Measurements from ENCODE around the gene IRS2.

Gene IRS2

GRCh38 chr13:109802936-109803335, 16.6 kb upstream of the IRS2 start:
- no peak for DNase-seq

GRCh38 chr13:109795011-109795410, 8.6 kb upstream of the IRS2 start:
- DNase-seq, result no peak

GRCh38 chr13:109794095-109794494, 7.7 kb upstream of the IRS2 start:
- DNase-seq, result no peak

GRCh38 chr13:109792416-109793059, 6.2 kb upstream of the IRS2 start:
- DNase-seq, result no peak

GRCh38 chr13:109790942-109791605, 4.7 kb upstream of the IRS2 start:
- DNase-seq, result peak; percentile 62

- DNase-seq, result peak; percentile 55
Measured at GRCh38 chr13:109790086-109790485, 3.7 kb upstream of the IRS2 start.

GRCh38 chr13:109789262-109789661, 2.9 kb upstream of the IRS2 start:
- no peak for DNase-seq

- DNase-seq, result no peak
Measured at GRCh38 chr13:109788372-109789111, 2.2 kb upstream of the IRS2 start.

- DNase-seq, result peak; percentile 58
Measured at GRCh38 chr13:109787135-109787954, 962 bp upstream of the IRS2 start.

- no peak for DNase-seq
Measured at GRCh38 chr13:109785892-109786450, 412 bp downstream of the IRS2 start.

GRCh38 chr13:109785141-109785891, 1.1 kb downstream of the IRS2 start:
- DNase-seq, result peak; percentile 65

GRCh38 chr13:109784590-109785140, 1.7 kb downstream of the IRS2 start:
- DNase-seq, result peak; percentile 75

GRCh38 chr13:109783815-109784589, 2.4 kb downstream of the IRS2 start:
- no peak for DNase-seq

GRCh38 chr13:109783447-109783814, 3.0 kb downstream of the IRS2 start:
- no peak for DNase-seq

- no peak for DNase-seq
Measured at GRCh38 chr13:109782823-109783431, 3.5 kb downstream of the IRS2 start.

GRCh38 chr13:109782066-109782822, 4.1 kb downstream of the IRS2 start:
- no peak for DNase-seq

- no peak for DNase-seq
Measured at GRCh38 chr13:109781384-109782065, 4.9 kb downstream of the IRS2 start.

- no peak for DNase-seq
Measured at GRCh38 chr13:109780845-109781383, 5.5 kb downstream of the IRS2 start.

Data from fibroblast of skin of abdomen (primary cell).